Measurements from ENCODE around the gene GNPTAB.

Gene GNPTAB

GRCh38 chr12:101772012-101772775 lies 58.6 kb downstream of the GNPTAB start:
- DNase-seq (ENCODE audit: low read depth) = no peak

- DNase-seq (ENCODE audit: low read depth) = no peak
Observed at GRCh38 chr12:101769865-101770264, 60.9 kb downstream of the GNPTAB start.

GRCh38 chr12:101768781-101769180 lies 62.0 kb downstream of the GNPTAB start:
- DNase-seq (ENCODE audit: low read depth) = no peak

- no peak for DNase-seq (ENCODE audit: low read depth)
Observed at GRCh38 chr12:101767537-101767936, 63.2 kb downstream of the GNPTAB start.

- no peak for DNase-seq (ENCODE audit: low read depth)
Observed at GRCh38 chr12:101764051-101764792, 66.5 kb downstream of the GNPTAB start.

- no peak for DNase-seq (ENCODE audit: low read depth)
Observed at GRCh38 chr12:101763246-101763931, 67.4 kb downstream of the GNPTAB start.

GRCh38 chr12:101761781-101762180 lies 69.0 kb downstream of the GNPTAB start:
- DNase-seq (ENCODE audit: low read depth) = no peak

- DNase-seq (ENCODE audit: low read depth) = no peak
Observed at GRCh38 chr12:101761350-101761749, 69.4 kb downstream of the GNPTAB start.

- DNase-seq (ENCODE audit: low read depth) = no peak
Observed at GRCh38 chr12:101759396-101760047, 71.2 kb downstream of the GNPTAB start.

- no peak for DNase-seq (ENCODE audit: low read depth)
Observed at GRCh38 chr12:101750152-101750551, 80.6 kb downstream of the GNPTAB start.

- no peak for DNase-seq (ENCODE audit: low read depth)
Observed at GRCh38 chr12:101749657-101750056, 81.1 kb downstream of the GNPTAB start.

GRCh38 chr12:101748907-101749306 lies 81.9 kb downstream of the GNPTAB start:
- no peak for DNase-seq (ENCODE audit: low read depth)

GRCh38 chr12:101747697-101748096 lies 83.1 kb downstream of the GNPTAB start:
- DNase-seq (ENCODE audit: low read depth) = no peak

GRCh38 chr12:101746661-101747060 lies 84.1 kb downstream of the GNPTAB start:
- DNase-seq (ENCODE audit: low read depth) = no peak

- no peak for DNase-seq (ENCODE audit: low read depth)
Observed at GRCh38 chr12:101746196-101746595, 84.6 kb downstream of the GNPTAB start.

GRCh38 chr12:101745481-101745880 lies 85.3 kb downstream of the GNPTAB start:
- DNase-seq (ENCODE audit: low read depth) = no peak

- DNase-seq (ENCODE audit: low read depth) = no peak
Observed at GRCh38 chr12:101743724-101744472, 86.9 kb downstream of the GNPTAB start.

GRCh38 chr12:101743242-101743641 lies 87.5 kb downstream of the GNPTAB start:
- no peak for DNase-seq (ENCODE audit: low read depth)

- no peak for DNase-seq (ENCODE audit: low read depth)
Observed at GRCh38 chr12:101740980-101741379, 89.8 kb downstream of the GNPTAB start.

GRCh38 chr12:101740566-101740965 lies 90.2 kb downstream of the GNPTAB start:
- DNase-seq (ENCODE audit: low read depth) = no peak

- no peak for DNase-seq (ENCODE audit: low read depth)
Observed at GRCh38 chr12:101738920-101739665, 91.7 kb downstream of the GNPTAB start, which contains the start of gene SYCP3. Gene SYCP3, minus strand, starts transcription at chr12:101739462. Its CDS starts 1,527 bp downstream, at chr12:101737935.

Measured in HS-27A (cell line).